Upper lobe of left lung (tissue), 6 donors: ENCODE measurements around the gene SPTLC2. TPM values are rescaled to one million over a fixed set of nuclear protein-coding genes. Genes with fewer than 3 reads are reported as not detected.
A peak's percentile ranks its signal among the peaks of the same experiment; 100 is the strongest.

Source experiments
- ATAC-seq, 2 donors: fragments of 200-7000 bp; cut with Tn5 transposase; one replicate each; pipeline ENCODE4 v1.9.1; 2022; ENCODE audit warnings: mild to moderate bottlenecking in 2 of 2, moderate library complexity in 2 of 2; ENCODE audit not compliant: low FRiP score in 2 of 2
- DNase-seq, 2 donors: peaks; one replicate each; pipeline ENCODE4 v3.0.0-alpha.2; 2019 to 2020
- H3K27ac ChIP-seq, 4 donors: fragments of 200-600 bp; sonication (generic); one replicate each; pipeline ENCODE4 v1.5.1; 2016 to 2019
- H3K27me3 ChIP-seq, 4 donors: fragments of 200-600 bp; sonication (generic); one replicate each; pipeline ENCODE4 v1.5.1; 2017 to 2019
- H3K36me3 ChIP-seq, 4 donors: fragments of 200-600 bp; sonication (generic); one replicate each; pipeline ENCODE4 v1.5.1; 2016 to 2019
- H3K4me1 ChIP-seq, 4 donors: fragments of 200-600 bp; sonication (generic); one replicate each; pipeline ENCODE4 v1.5.1; 2018 to 2019
- H3K4me3 ChIP-seq, 4 donors: fragments of 200-600 bp; sonication (generic); one replicate each; pipeline ENCODE4 v1.5.1; 2017 to 2019; ENCODE audit warnings: mild to moderate bottlenecking in 2 of 4, moderate library complexity in 1 of 4
- H3K9me3 ChIP-seq, 4 donors: fragments of 200-600 bp; sonication (generic); one replicate each; pipeline ENCODE4 v1.5.1; 2018 to 2019
- CTCF ChIP-seq, 6 experiments: fragments of 450-650 bp in 4 of 6; fragments of 200-600 bp in 2 of 6; sonication (generic) in 2 of 6; IDR thresholded peaks; one replicate each; pipeline ENCODE4 v1.5.1; 2016 to 2019; ENCODE audit warnings: antibody characterized with exemption in 6 of 6
- EP300 ChIP-seq, 4 donors: sonication (generic); formaldehyde crosslinking; IDR thresholded peaks; one replicate each; pipeline ENCODE4 v1.5.1; 2017; ENCODE audit warnings: antibody characterized with exemption in 4 of 4, control low read depth in 2 of 4
- POLR2A ChIP-seq, 4 donors: fragments of 450-650 bp; IDR thresholded peaks; one replicate each; pipeline ENCODE4 v1.5.1; 2016 to 2017; ENCODE audit warnings: antibody characterized with exemption in 4 of 4, mild to moderate bottlenecking in 2 of 4
- POLR2AphosphoS5 ChIP-seq, 2 donors: sonication (generic); formaldehyde crosslinking; IDR thresholded peaks; one replicate each; pipeline ENCODE4 v1.5.1; 2017; ENCODE audit warnings: antibody characterized with exemption in 2 of 2
- WGBS, 2 donors: methylation state at CpG; one replicate each; pipeline ENCODE4 v1.1.5; 2017 to 2018; 5-methylcytosine and 5-hydroxymethylcytosine counted together
- total RNA-seq, 6 donors: library from RNA; depleted of rRNA in 4 of 6; stranded (reverse); fragments of >200 nt in 4 of 6; gene quantifications; one replicate each; pipeline versions ENCODE4 v1.1.0 to v1.2.1, GENCODE V29; 2016 to 2021
- donor health status: DM: no; HTN: no; CAD: no; lungs with moderate emphysema.
- donor health status: DM: no; HTN: yes; CAD: no; lungs with severe emphysema.

SPTLC2 gene
- total RNA-seq, 6 donors from 2014 or later = 28.0 to 72.3 (median 37.7) TPM

GRCh38 chr14:77585385-77585784 lies 31.1 kb downstream of the SPTLC2 start:
- TF ChIP-seq POLR2A (IDR thresholded peaks at IDR 0.05) = no peak
- no peak for TF ChIP-seq CTCF (IDR thresholded peaks at IDR 0.05)
- no peak for TF ChIP-seq EP300 (IDR thresholded peaks at IDR 0.05)
- no peak for TF ChIP-seq POLR2AphosphoS5 (IDR thresholded peaks at IDR 0.05)
- Histone ChIP-seq H3K4me3 (no peak overlapping the region), H3K36me3 (no peaks in the 10 kb centered on the region), H3K4me1 (peaks cover 26 to 40% (median 32%) of the 10 kb centered on the region in 4 donors), H3K27me3 (no peaks in the 10 kb centered on the region), H3K27ac (no peak overlapping the region), H3K9me3 (no peaks in the 10 kb centered on the region)
- WGBS, 2 donors = 84 to 93% methylated on average over 3 of the region's 3 CpGs
- no peak for ATAC-seq
- DNase-seq = no peak

- WGBS, 2 donors = 75 to 83% methylated on average over 8 to 10 of the region's 10 CpGs
- Histone ChIP-seq H3K4me3 (no peak overlapping the region), H3K27me3 (no peaks in the 10 kb centered on the region), H3K9me3 (no peaks in the 10 kb centered on the region), H3K27ac (no peak overlapping the region), H3K4me1 (peaks cover 20 to 34% (median 29%) of the 10 kb centered on the region in 4 donors), H3K36me3 (no peaks in the 10 kb centered on the region)
- DNase-seq (peak in 1 of 2 donors; percentile 29), ATAC-seq (no peak)
- TF ChIP-seq CTCF (IDR thresholded peaks at IDR 0.05) (peak in 1 of 6 experiments; percentile 4), EP300 (IDR thresholded peaks at IDR 0.05) (no peak), POLR2A (IDR thresholded peaks at IDR 0.05) (no peak)
Observed at GRCh38 chr14:77584809-77585208, 31.6 kb downstream of the SPTLC2 start.

- 61 to 65% methylated on average over 3 of the region's 3 CpGs for WGBS, 2 donors
- H3K27me3 ChIP-seq = no peaks in the 10 kb centered on the region
- H3K36me3 ChIP-seq = no peaks in the 10 kb centered on the region
- no peak overlapping the region for H3K27ac ChIP-seq
- DNase-seq (no peak), ATAC-seq (no peak)
- TF ChIP-seq POLR2AphosphoS5 (IDR thresholded peaks at IDR 0.05) = no peak
- no peak for TF ChIP-seq EP300 (IDR thresholded peaks at IDR 0.05)
- no peak for TF ChIP-seq POLR2A (IDR thresholded peaks at IDR 0.05)
- no peak for TF ChIP-seq CTCF (IDR thresholded peaks at IDR 0.05)
- H3K4me3 ChIP-seq = no peak overlapping the region
- H3K4me1 ChIP-seq = peaks cover 19 to 32% (median 29%) of the 10 kb centered on the region in 4 donors
- no peaks in the 10 kb centered on the region for H3K9me3 ChIP-seq
Observed at GRCh38 chr14:77583657-77584056, 32.8 kb downstream of the SPTLC2 start.

GRCh38 chr14:77582511-77582910 lies 33.9 kb downstream of the SPTLC2 start:
- TF ChIP-seq EP300 (IDR thresholded peaks at IDR 0.05) (no peak), CTCF (IDR thresholded peaks at IDR 0.05) (no peak), POLR2A (IDR thresholded peaks at IDR 0.05) (no peak), POLR2AphosphoS5 (IDR thresholded peaks at IDR 0.05) (no peak)
- no peaks in the 10 kb centered on the region for H3K27me3 ChIP-seq
- 82 to 84% methylated on average over 3 of the region's 3 CpGs for WGBS, 2 donors
- ATAC-seq (no peak), DNase-seq (no peak)
- peak overlapping the region in 2 of 4 donors; percentile 35 to 61 for H3K27ac ChIP-seq
- no peaks in the 10 kb centered on the region for H3K9me3 ChIP-seq
- no peak overlapping the region for H3K4me3 ChIP-seq
- H3K36me3 ChIP-seq = peaks cover 0 to 9% (median 4%) of the 10 kb centered on the region in 4 donors
- H3K4me1 ChIP-seq = peaks cover 15 to 24% (median 23%) of the 10 kb centered on the region in 4 donors

GRCh38 chr14:77580964-77581505 lies 35.4 kb downstream of the SPTLC2 start:
- H3K27me3 ChIP-seq = no peaks in the 10 kb centered on the region
- ATAC-seq (no peak), DNase-seq (no peak)
- 17 to 31% methylated on average over 4 of the region's 4 CpGs for WGBS, 2 donors
- peak overlapping the region in 2 of 4 donors; percentile 14 to 18 for H3K4me3 ChIP-seq
- peaks cover 15 to 24% (median 23%) of the 10 kb centered on the region in 4 donors for H3K4me1 ChIP-seq
- H3K9me3 ChIP-seq = no peaks in the 10 kb centered on the region
- no peak for TF ChIP-seq POLR2AphosphoS5 (IDR thresholded peaks at IDR 0.05)
- TF ChIP-seq POLR2A (IDR thresholded peaks at IDR 0.05) = no peak
- no peak for TF ChIP-seq CTCF (IDR thresholded peaks at IDR 0.05)
- no peak for TF ChIP-seq EP300 (IDR thresholded peaks at IDR 0.05)
- H3K36me3 ChIP-seq = peaks cover 0 to 23% (median 6%) of the 10 kb centered on the region in 4 donors
- H3K27ac ChIP-seq = peak overlapping the region in 1 of 4 donors; percentile 63
